CD14-positive monocyte (primary cell): ENCODE results near the gene KRTAP5-9. TPM values are rescaled to one million over a fixed set of nuclear protein-coding genes. Genes with fewer than 3 reads are reported as not detected.

ENCODE experiments used
- DNase-seq, 3 donors: peaks; one replicate each; pipeline ENCODE4 v3.0.0-alpha.2; 2011 to 2022
- H2AFZ ChIP-seq: 2 replicates; pipeline ENCODE4 v1.6.0; 2012; ENCODE audit warnings: mild to moderate bottlenecking, low read depth, low read length, inconsistent platforms; ENCODE audit not compliant: insufficient read depth, poor library complexity, severe bottlenecking
- H3K27ac ChIP-seq, 2 donors: 1 replicate in 1 of 2; 2 replicates in 1 of 2; pipeline ENCODE4 v1.5.1; 2012 to 2013; ENCODE audit warnings: low read length in 2 of 2, control low read depth in 1 of 2, inconsistent platforms in 1 of 2, low read depth in 1 of 2, mild to moderate bottlenecking in 1 of 2
- H3K27me3 ChIP-seq, 2 donors: one replicate each; pipeline versions ENCODE4 v1.6.0 to v1.6.1; 2011 to 2013; ENCODE audit warnings: low read length in 2 of 2; ENCODE audit not compliant: control insufficient read depth in 2 of 2, insufficient read depth in 2 of 2
- H3K36me3 ChIP-seq, 2 donors: replicated peaks in 1 of 2; 1 replicate in 1 of 2; 2 replicates in 1 of 2; pipeline versions ENCODE4 v1.5.1 to v1.6.1; 2012 to 2013; ENCODE audit warnings: low read length in 2 of 2, control low read depth in 1 of 2, inconsistent platforms in 1 of 2, mild to moderate bottlenecking in 1 of 2; ENCODE audit not compliant: insufficient read depth in 2 of 2, control insufficient read depth in 1 of 2
- H3K4me1 ChIP-seq, 2 donors: 1 replicate in 1 of 2; 2 replicates in 1 of 2; pipeline versions ENCODE4 v1.5.1 to v1.6.1; 2012 to 2013; ENCODE audit warnings: low read length in 2 of 2, control low read depth in 1 of 2, inconsistent platforms in 1 of 2, mild to moderate bottlenecking in 1 of 2, moderate library complexity in 1 of 2; ENCODE audit not compliant: insufficient read depth in 2 of 2, control insufficient read depth in 1 of 2
- H3K4me2 ChIP-seq: replicated peaks from 2 replicates; pipeline ENCODE3; 2012; ENCODE audit warnings: low read length, moderate library complexity, mild to moderate bottlenecking; ENCODE audit not compliant: poor library complexity, severe bottlenecking; ENCODE audit errors: extremely low read depth
- H3K4me3 ChIP-seq, 3 experiments: fragments of 200-600 bp in 1 of 3; sonication (generic) in 1 of 3; replicated peaks in 1 of 3; 1 replicate in 2 of 3; 2 replicates in 1 of 3; pipeline ENCODE4 v1.5.1; 2011 to 2013; ENCODE audit warnings: low read length in 3 of 3, mild to moderate bottlenecking in 3 of 3, control low read depth in 2 of 3, low read depth in 2 of 3, inconsistent platforms in 1 of 3, moderate library complexity in 1 of 3
- H3K79me2 ChIP-seq: 2 replicates; pipeline ENCODE4 v1.6.0; 2012; ENCODE audit warnings: mild to moderate bottlenecking, control low read depth, inconsistent platforms, low read length, moderate library complexity; ENCODE audit not compliant: insufficient read depth
- H3K9ac ChIP-seq: 2 replicates; pipeline ENCODE4 v1.6.0; 2017; ENCODE audit warnings: low read length, mild to moderate bottlenecking; ENCODE audit not compliant: insufficient read depth, poor library complexity, severe bottlenecking
- H3K9me3 ChIP-seq, 2 donors: replicated peaks in 1 of 2; 1 replicate in 1 of 2; 2 replicates in 1 of 2; pipeline versions ENCODE4 v1.5.1 to v1.6.1; 2012 to 2013; ENCODE audit warnings: low read length in 2 of 2, control low read depth in 1 of 2; ENCODE audit not compliant: control insufficient read depth in 1 of 2, insufficient read depth in 1 of 2
- H4K20me1 ChIP-seq: 2 replicates; pipeline ENCODE4 v1.6.0; 2012; ENCODE audit warnings: mild to moderate bottlenecking, low read length, control low read depth, moderate library complexity; ENCODE audit not compliant: insufficient read depth
- H3K27ac Mint-ChIP-seq, 7 donors: one replicate each; pipeline ENCODE4 v1.8.0; 2020; ENCODE audit warnings: mild to moderate bottlenecking in 7 of 7, mixed read lengths in 7 of 7, moderate library complexity in 6 of 7, inconsistent platforms in 2 of 7
- H3K27me3 Mint-ChIP-seq, 3 donors: one replicate each; pipeline ENCODE4 v1.8.0; 2021 to 2022; ENCODE audit warnings: low read depth in 3 of 3, mild to moderate bottlenecking in 3 of 3, mixed read lengths in 3 of 3, moderate library complexity in 3 of 3, inconsistent platforms in 1 of 3
- H3K36me3 Mint-ChIP-seq, 2 donors: one replicate each; pipeline ENCODE4 v1.8.0; 2020; ENCODE audit warnings: mixed read lengths in 2 of 2, inconsistent platforms in 1 of 2, mild to moderate bottlenecking in 1 of 2
- H3K4me1 Mint-ChIP-seq: one replicate; pipeline ENCODE4 v1.8.0; 2020; ENCODE audit warnings: mild to moderate bottlenecking, mixed read lengths
- H3K4me3 Mint-ChIP-seq, 2 donors: one replicate each; pipeline ENCODE4 v1.8.0; 2020; ENCODE audit warnings: mild to moderate bottlenecking in 2 of 2, mixed read lengths in 2 of 2, moderate library complexity in 1 of 2
- H3K9me3 Mint-ChIP-seq, 7 donors: one replicate each; pipeline ENCODE4 v1.8.0; 2020 to 2022; ENCODE audit warnings: mixed read lengths in 7 of 7, mild to moderate bottlenecking in 6 of 7, moderate library complexity in 6 of 7, inconsistent platforms in 2 of 7
- CTCF ChIP-seq: fragments of 200-600 bp; IDR thresholded peaks from one replicate; pipeline ENCODE4 v1.8.0; 2022; ENCODE audit warnings: antibody characterized with exemption, mild to moderate bottlenecking
- WGBS: methylation state at CpG from one replicate; pipeline ENCODE4 v1.1.5; 2013; ENCODE audit warnings: missing lambda C conversion rate; ENCODE audit not compliant: insufficient coverage; 5-methylcytosine and 5-hydroxymethylcytosine counted together
- intact Hi-C, 2 donors: fragments of 100-400 bp; cut with micrococcal nuclease; formaldehyde crosslinking; loops; one replicate each; pipeline versions ENCODE4 v1.15.0 to v1.15.1; 2023
- polyA plus RNA-seq, 3 donors: library from polyadenylated mRNA; depleted of rRNA in 1 of 3; unstranded in 2 of 3; stranded (reverse) in 1 of 3; fragments of 300-500 nt in 2 of 3; fragments of >200 nt in 1 of 3; fragmentation: Illumina TruSeq in 2 of 3; gene quantifications; 1 replicate in 2 of 3; 2 replicates in 1 of 3; pipeline ENCODE4 v1.2.3, GENCODE V29; 2012 to 2021

The KRTAP5-9 gene
- polyA plus RNA-seq, 3 donors, result 0.29 TPM; not detected in 2

- peaks cover 4% of the 10 kb centered on the region for H3K4me1 Mint-ChIP-seq
- Histone ChIP-seq H3K4me3 (no peak overlapping the region), H3K9ac (no peak overlapping the region), H3K27me3 (no peaks in the 10 kb centered on the region), H3K4me2 (no peak overlapping the region), H4K20me1 (no peaks in the 10 kb centered on the region), H3K27ac (no peak overlapping the region), H3K79me2 (no peaks in the 10 kb centered on the region), H3K9me3 (no peaks in the 10 kb centered on the region), H2AFZ (no peak overlapping the region), H3K36me3 (peaks cover 81 to 96% of the 10 kb centered on the region in 2 donors), H3K4me1 (no peaks in the 10 kb centered on the region)
- DNase-seq, result no peak
- H3K4me3 Mint-ChIP-seq, result no peak overlapping the region
- peaks cover 0 to 7% (median 3%) of the 10 kb centered on the region in 7 donors for H3K9me3 Mint-ChIP-seq
- H3K27ac Mint-ChIP-seq, result no peak overlapping the region
- TF ChIP-seq CTCF, result no peak
- intact Hi-C loops, result no loop called here
- H3K27me3 Mint-ChIP-seq, result peaks cover 0 to 3% (median 0%) of the 10 kb centered on the region in 3 donors
- WGBS, result 95% methylated on average over 17 of the region's 30 CpGs
- H3K36me3 Mint-ChIP-seq, result peaks cover 68 to 93% of the 10 kb centered on the region in 2 donors
Observed at GRCh38 chr11:71501071-71501985, 46.9 kb upstream of the KRTAP5-9 start.

GRCh38 chr11:71502026-71502425, 46.2 kb upstream of the KRTAP5-9 start:
- Histone ChIP-seq H3K27me3 (no peaks in the 10 kb centered on the region), H2AFZ (no peak overlapping the region), H3K4me3 (no peak overlapping the region), H4K20me1 (no peaks in the 10 kb centered on the region), H3K4me2 (no peak overlapping the region), H3K9me3 (peaks cover 0 to under 1% of the 10 kb centered on the region in 2 donors), H3K9ac (no peak overlapping the region), H3K4me1 (no peaks in the 10 kb centered on the region), H3K79me2 (no peaks in the 10 kb centered on the region), H3K27ac (no peak overlapping the region), H3K36me3 (peaks cover 74 to 94% of the 10 kb centered on the region in 2 donors)
- intact Hi-C loops, result no loop called here
- no peak for DNase-seq
- WGBS, result 98% methylated on average over 4 of the region's 10 CpGs
- Mint-ChIP-seq H3K4me1 (peaks cover 4% of the 10 kb centered on the region), H3K9me3 (peaks cover 0 to 10% (median 7%) of the 10 kb centered on the region in 7 donors), H3K36me3 (peaks cover 68 to 93% of the 10 kb centered on the region in 2 donors), H3K27me3 (no peaks in the 10 kb centered on the region), H3K27ac (peak overlapping the region in 1 of 7 donors; percentile 61), H3K4me3 (no peak overlapping the region)
- no peak for TF ChIP-seq CTCF
